ENCODE results near the gene RAPGEF4.

RAPGEF4 gene

DNA sequence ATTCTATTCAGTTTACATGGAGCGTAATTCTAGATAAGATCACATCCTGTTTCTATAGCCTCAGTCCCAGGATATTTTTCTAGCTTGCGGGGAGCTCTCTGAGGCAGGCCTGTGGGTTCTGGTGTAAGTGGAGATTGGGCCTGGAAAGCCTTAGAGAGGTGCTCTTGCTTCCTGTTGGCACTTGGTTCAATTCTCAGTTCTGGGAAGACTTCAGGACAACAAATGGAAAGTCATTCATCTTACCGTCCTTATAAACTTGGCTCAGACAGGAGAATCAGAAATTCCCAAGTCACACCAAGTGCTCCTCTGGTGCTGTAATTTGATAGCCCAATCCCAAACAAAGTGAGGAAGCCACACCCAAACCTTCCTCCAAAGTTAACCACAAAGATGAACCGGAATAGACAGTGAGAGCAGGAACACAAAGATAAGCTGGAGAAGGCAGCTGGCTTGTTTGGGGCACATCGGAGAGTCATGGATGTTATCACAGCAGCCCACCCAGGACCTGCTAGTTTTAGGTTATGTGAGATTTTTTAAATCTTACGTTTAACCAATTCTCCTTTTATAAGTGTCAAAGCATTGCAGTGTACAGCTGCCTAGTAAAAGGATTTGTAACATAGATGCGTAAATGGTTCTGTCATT is 195.7 kb downstream of the RAPGEF4 start:
- H3K27me3 Mint-ChIP-seq = no peaks in the 10 kb centered on the region

DNA sequence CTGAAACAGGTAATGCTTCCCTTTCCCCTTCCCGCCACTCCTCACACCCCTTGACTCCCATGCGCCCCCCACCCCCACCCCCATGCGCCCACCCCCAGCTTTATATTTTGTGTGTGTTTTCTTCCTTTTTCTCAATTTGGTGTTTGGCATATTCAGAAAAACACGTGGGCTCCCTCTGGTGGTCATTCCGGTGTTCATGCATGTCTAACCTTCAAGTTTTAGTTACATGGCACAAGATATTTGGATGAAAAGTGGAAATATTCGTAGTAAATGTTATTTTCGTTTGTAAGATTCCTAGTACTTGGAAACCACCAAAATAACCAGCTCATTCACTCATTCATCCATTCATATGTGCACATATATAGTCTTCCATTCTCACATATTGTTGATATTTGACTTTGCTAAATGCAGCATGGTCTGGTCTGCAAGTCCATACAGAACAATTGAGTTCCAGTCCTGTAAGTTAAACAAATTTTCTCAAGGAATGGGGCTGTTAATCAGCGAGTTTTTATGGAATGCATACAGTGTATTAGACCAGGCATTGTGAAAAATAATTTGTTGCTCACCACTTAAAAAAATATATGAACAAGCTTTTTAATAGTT is 196.4 kb downstream of the RAPGEF4 start:
- Mint-ChIP-seq H3K27ac (no peak overlapping the region), H3K36me3 (ENCODE audit: low read depth) (no peaks in the 10 kb centered on the region), H3K4me1 (ENCODE audit: low read depth) (peaks cover 17% of the 10 kb centered on the region), H3K4me3 (no peak overlapping the region), H3K9me3 (no peaks in the 10 kb centered on the region), H3K27me3 (no peaks in the 10 kb centered on the region)
- intact Hi-C loops (cut with micrococcal nuclease) = loop anchor here (1.0 kb wide), 2 partner anchors 68 to 126 kb away; no protein-coding TSS in a partner anchor

More for the DNA sequence above, 195.7 kb downstream of the RAPGEF4 start:
- H3K36me3 Mint-ChIP-seq (ENCODE audit: low read depth) = no peaks in the 10 kb centered on the region
- H3K27ac Mint-ChIP-seq = no peak overlapping the region
- intact Hi-C loops (cut with micrococcal nuclease) = no loop called here
- peaks cover 17% of the 10 kb centered on the region for H3K4me1 Mint-ChIP-seq (ENCODE audit: low read depth)
- no peaks in the 10 kb centered on the region for H3K9me3 Mint-ChIP-seq
- no peak overlapping the region for H3K4me3 Mint-ChIP-seq

DNA sequence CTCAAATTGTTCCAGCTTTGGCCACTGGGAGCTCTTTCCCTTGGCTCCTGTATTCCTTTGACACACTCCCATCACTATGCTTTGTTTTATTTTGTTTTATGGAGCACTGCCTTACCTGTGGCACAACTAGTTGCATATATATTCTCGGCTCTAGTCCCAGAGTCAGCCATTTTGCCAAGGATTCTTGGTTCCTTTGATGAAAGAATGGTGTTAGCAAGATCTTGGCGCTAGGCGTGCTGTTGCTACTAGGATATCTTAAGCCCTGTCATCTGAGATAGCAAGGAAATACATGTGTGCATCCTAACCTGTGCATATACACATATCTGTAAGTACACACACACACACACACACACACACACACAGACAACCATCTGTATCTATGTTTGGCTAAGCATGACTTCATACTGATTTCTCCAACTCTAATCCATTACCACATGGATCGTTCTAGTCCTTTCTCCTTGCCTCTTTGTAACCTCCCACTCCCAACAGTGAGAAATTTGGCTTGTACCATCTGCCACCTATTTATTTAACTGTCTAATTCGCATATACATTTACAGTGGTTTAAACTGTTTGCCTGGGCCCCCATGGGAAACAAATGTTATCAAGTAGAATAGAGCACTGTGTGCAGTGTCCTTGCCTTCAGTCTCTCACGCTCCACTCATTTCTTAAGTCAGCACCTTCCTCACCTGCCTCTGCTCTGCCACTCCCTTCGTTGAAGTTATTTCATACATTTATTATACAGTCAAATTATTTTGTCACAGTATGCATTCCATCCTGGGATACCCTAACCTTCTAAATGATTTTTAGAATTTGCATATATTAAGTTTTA is 202.5 kb downstream of the RAPGEF4 start:
- peaks cover 4% of the 10 kb centered on the region for H3K27me3 Mint-ChIP-seq
- peaks cover 8% of the 10 kb centered on the region for H3K4me1 Mint-ChIP-seq (ENCODE audit: low read depth)
- H3K27ac Mint-ChIP-seq = no peak overlapping the region
- peaks cover 17% of the 10 kb centered on the region for H3K9me3 Mint-ChIP-seq
- H3K36me3 Mint-ChIP-seq (ENCODE audit: low read depth) = no peaks in the 10 kb centered on the region
- no peak overlapping the region for H3K4me3 Mint-ChIP-seq
- intact Hi-C loops (cut with micrococcal nuclease) = no loop called here

DNA sequence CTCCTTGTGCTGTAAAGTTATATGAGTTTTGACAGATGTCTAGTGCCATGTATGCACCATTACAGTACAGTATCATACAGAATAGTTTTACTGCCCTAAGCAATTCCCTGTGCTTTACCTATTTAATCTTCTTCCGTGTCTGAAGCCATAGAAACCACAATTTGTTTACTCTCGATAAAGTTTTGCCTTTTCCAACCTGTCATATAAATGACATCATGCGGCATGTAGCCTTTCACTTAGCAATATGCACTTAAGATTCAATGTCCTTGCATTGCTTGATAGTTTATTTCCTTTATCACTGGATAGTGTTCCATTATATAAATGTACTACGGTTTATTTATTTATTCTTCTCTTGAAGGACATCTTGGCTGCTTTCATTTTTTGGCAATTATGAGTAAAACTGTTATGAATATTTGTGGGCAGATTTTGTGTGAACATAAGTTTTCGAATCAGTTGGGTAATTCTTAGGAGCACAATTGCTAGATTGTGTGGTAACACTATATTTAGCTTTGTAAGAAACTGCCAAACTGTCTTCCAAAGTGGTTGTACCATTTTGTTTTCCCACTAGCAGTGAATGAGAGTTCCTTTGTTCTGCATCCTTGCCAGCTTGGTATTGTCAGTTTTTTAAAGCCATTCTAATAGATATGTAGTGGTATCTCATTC is 203.2 kb downstream of the RAPGEF4 start:
- Mint-ChIP-seq H3K9me3 (peaks cover 17% of the 10 kb centered on the region), H3K27ac (no peak overlapping the region), H3K4me1 (ENCODE audit: low read depth) (peaks cover 10% of the 10 kb centered on the region), H3K4me3 (no peak overlapping the region), H3K36me3 (ENCODE audit: low read depth) (no peaks in the 10 kb centered on the region), H3K27me3 (peaks cover 4% of the 10 kb centered on the region)
- intact Hi-C loops (cut with micrococcal nuclease) = no loop called here

DNA sequence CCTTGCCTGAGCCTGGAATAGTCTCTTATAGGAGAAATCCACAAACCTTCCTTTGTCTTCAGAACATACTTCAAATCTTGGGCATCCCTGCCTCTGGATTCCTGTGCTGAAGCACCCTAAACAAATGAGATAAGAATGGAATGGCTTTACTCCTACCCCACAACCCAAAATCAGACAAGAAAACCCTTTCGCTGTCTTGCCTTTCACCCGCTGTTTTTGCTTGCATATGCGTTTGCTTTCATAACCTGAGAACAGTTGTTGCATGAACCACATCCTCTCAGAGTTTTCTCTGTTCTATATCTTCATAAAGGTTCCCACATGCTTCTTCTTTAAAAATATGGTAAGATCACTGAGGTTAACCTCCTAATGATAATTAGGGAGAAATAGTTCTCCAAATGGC is 207.9 kb downstream of the RAPGEF4 start:
- intact Hi-C loops (cut with micrococcal nuclease) = no loop called here
- Mint-ChIP-seq H3K27ac (no peak overlapping the region), H3K4me3 (no peak overlapping the region), H3K4me1 (ENCODE audit: low read depth) (peaks cover 16% of the 10 kb centered on the region), H3K9me3 (peaks cover 17% of the 10 kb centered on the region), H3K27me3 (peaks cover 4% of the 10 kb centered on the region), H3K36me3 (ENCODE audit: low read depth) (no peaks in the 10 kb centered on the region)

DNA sequence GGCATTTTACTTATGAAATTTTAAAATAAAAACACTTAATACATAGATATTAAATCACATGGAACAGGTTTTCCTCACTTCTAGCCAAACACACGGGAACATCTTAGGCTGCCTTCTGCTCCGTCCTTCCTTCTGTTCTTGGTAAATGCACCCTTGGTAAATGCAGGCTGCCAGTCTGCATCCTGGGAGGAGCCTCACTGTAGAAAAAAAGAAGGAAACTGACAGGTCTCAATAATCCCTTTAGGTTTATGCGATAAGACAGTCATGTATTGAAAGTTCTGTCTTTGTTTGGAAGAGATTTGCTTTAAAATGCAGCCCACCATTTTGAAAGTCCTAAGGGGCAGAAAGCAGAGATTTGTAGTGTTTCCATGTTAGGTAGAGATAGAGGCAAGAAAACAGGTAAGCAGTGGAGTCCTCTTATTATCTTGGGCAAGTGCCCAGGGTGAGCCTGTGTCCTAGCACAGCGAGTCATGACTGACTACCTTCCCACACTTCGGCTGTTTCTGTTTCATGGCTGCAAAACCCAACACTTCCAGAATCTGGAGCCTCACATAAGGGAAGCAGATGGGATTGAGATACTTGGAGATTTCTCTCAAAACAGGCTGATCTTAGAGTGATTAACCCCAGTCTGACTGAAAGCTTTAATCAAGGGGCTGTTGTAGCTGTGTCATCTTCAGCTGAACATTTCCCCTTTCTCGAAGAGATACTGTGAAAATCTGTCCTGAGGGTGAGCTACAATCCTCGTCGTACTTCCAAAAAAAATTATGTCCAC is 208.6 kb downstream of the RAPGEF4 start:
- Mint-ChIP-seq H3K27me3 (peaks cover 4% of the 10 kb centered on the region), H3K4me1 (ENCODE audit: low read depth) (peaks cover 16% of the 10 kb centered on the region), H3K27ac (no peak overlapping the region)

DNA sequence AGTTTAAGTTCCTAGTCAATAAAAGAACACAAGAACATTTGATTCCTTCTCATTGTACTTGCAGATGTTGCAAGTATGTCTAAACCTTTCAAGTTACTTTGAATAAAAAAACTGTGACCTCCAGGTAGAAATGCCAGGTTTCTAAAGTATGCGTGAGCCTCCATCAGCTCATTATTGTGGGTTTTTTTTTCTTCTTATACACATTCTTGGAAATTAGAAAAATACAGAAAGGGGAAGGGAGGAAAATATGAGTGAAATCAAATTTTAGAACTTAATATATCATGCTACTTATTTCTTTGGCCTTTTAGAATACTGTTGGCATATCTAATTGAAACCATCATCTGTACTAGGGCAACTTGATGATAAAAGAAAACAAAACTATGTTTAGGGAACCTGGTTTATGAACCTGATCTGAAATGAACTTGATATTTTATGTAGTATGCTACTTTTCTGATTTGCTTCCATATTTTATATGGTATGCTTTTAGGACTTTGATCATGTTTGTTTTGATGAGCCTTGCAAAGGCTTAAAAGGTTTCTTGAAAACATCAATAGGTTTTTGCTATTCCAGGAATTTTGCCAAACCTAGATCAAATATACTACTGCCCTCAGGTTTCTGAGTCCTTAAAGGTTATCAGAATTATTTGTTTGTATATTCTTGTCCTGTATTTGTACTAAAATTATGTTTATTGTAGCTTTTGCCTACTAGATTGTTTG is 209.3 kb downstream of the RAPGEF4 start:
- intact Hi-C loops (cut with micrococcal nuclease) = no loop called here
- peaks cover 9% of the 10 kb centered on the region for H3K9me3 Mint-ChIP-seq
- peaks cover 4% of the 10 kb centered on the region for H3K27me3 Mint-ChIP-seq
- no peak overlapping the region for H3K27ac Mint-ChIP-seq
- no peak overlapping the region for H3K4me3 Mint-ChIP-seq
- H3K36me3 Mint-ChIP-seq (ENCODE audit: low read depth) = no peaks in the 10 kb centered on the region
- H3K4me1 Mint-ChIP-seq (ENCODE audit: low read depth) = peaks cover 16% of the 10 kb centered on the region

More for the DNA sequence above, 208.6 kb downstream of the RAPGEF4 start:
- peaks cover 17% of the 10 kb centered on the region for H3K9me3 Mint-ChIP-seq
- no peak overlapping the region for H3K4me3 Mint-ChIP-seq
- intact Hi-C loops (cut with micrococcal nuclease) = no loop called here
- no peaks in the 10 kb centered on the region for H3K36me3 Mint-ChIP-seq (ENCODE audit: low read depth)

DNA sequence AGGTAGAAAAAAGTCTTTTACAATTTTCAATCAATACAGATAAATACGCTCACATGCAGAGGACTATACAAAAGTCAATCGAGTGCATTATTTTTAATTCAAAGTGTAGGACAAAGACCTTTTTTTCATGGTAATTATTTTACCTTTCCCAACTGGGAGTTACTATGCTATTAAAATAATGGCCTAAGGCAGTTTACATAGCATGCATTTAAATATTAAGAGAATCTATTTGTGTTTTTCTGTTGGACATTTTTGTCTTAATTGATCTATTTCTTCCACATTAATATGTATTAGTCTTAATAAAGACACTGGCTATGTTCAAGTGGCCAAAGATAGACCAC is 209.8 kb downstream of the RAPGEF4 start:
- H3K27ac Mint-ChIP-seq = no peak overlapping the region
- no peaks in the 10 kb centered on the region for H3K36me3 Mint-ChIP-seq (ENCODE audit: low read depth)
- H3K4me1 Mint-ChIP-seq (ENCODE audit: low read depth) = peaks cover 16% of the 10 kb centered on the region
- H3K9me3 Mint-ChIP-seq = peaks cover 4% of the 10 kb centered on the region
- no peak overlapping the region for H3K4me3 Mint-ChIP-seq
- intact Hi-C loops (cut with micrococcal nuclease) = no loop called here
- peaks cover 4% of the 10 kb centered on the region for H3K27me3 Mint-ChIP-seq

DNA sequence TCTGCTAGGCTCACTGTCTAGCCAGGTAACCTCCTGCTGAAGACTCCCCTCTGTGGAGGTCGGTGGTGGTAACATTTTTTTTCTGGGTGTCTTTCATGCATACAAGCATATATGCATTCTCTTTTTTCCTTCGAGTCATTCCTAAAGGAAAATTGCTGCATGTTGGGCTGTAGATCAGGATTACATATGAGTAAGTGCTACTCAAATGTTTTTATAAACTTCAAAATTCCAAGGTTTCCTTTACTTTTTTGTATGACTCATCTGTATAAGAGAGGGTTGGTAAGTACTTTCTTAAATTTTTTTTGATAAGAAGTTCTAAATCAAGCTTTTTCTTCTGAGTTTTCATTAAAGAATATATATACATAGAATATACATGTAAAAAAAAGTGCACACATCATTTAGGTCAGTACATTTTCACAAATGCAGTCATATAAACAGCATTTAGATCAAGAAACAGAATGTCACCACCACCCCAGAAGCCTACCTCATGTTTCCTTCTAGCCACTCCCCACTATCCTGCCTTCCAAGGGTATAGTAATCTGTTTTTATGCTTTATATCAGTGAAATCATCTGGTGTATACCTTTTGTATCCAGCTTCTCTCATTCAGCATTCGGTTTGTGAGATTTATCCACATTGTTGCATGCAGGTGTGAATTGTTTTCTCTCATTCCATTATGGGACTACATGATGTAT is 212.0 kb downstream of the RAPGEF4 start:
- H3K4me1 Mint-ChIP-seq (ENCODE audit: low read depth) = peaks cover 16% of the 10 kb centered on the region
- intact Hi-C loops (cut with micrococcal nuclease) = no loop called here
- no peak overlapping the region for H3K27ac Mint-ChIP-seq
- H3K27me3 Mint-ChIP-seq = peaks cover 4% of the 10 kb centered on the region
- H3K36me3 Mint-ChIP-seq (ENCODE audit: low read depth) = no peaks in the 10 kb centered on the region
- no peaks in the 10 kb centered on the region for H3K9me3 Mint-ChIP-seq
- H3K4me3 Mint-ChIP-seq = no peak overlapping the region

DNA sequence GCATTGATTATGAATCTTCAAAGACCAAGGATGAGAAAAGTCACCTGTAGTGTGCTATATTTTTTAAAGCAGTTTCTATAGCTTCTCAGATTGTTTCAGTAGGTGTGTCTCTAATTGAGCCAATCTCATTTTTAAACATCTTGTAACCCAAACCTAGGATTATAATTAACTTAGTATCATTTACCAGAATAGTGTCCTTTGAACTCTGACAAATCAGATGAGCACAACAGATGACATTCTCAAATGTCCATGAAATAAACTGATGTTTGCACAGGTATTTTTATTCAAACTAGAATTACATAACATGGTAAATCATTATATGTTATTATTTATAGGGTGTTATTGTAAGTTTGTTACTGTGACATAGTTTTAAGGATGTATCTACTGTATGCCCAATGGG is 213.9 kb downstream of the RAPGEF4 start:
- Mint-ChIP-seq H3K36me3 (ENCODE audit: low read depth) (no peaks in the 10 kb centered on the region), H3K4me3 (no peak overlapping the region), H3K27me3 (peaks cover 2% of the 10 kb centered on the region), H3K27ac (no peak overlapping the region), H3K9me3 (no peaks in the 10 kb centered on the region), H3K4me1 (ENCODE audit: low read depth) (no peaks in the 10 kb centered on the region)
- intact Hi-C loops (cut with micrococcal nuclease) = no loop called here

DNA sequence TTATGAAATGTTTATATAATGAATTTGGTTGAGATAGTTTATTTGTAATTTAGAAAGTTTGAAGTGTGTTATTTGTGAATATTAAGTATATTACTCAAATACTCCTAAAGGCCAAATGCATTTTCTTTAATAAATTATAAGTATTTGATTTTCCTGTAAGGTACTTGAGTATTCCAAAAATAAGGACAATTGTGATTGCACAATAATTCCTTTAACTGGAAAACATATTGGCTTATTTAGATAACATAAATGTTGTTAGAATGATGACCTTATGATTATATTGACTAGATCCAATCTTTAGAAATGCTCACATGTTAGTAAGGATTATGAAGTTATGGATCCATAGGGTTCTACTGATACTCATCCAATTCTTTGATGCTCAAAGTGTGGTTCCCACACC is 214.9 kb downstream of the RAPGEF4 start:
- Mint-ChIP-seq H3K9me3 (no peaks in the 10 kb centered on the region), H3K36me3 (ENCODE audit: low read depth) (no peaks in the 10 kb centered on the region), H3K4me1 (ENCODE audit: low read depth) (no peaks in the 10 kb centered on the region), H3K27me3 (peaks cover 3% of the 10 kb centered on the region), H3K27ac (no peak overlapping the region), H3K4me3 (no peak overlapping the region)
- intact Hi-C loops (cut with micrococcal nuclease) = no loop called here

DNA sequence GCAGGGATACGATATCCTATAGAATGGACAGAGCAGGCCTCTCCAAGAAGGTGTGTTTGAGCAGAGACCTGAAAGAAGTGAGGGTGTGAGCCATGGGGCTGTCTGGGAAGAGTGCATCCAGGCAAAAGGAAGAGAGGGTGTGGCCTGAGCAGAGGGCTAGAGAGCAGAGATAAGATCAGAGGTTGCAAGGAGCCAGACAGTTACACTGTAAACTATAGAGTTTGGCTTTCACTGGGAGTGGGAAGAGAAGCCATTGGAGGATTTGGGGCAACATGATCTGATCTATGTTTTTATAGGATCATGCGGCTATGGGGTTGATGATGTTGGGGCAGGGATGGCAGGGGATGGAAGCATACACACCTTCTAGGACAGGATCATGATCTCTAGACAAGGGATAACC is 215.9 kb downstream of the RAPGEF4 start:
- peaks cover 3% of the 10 kb centered on the region for H3K27me3 Mint-ChIP-seq
- no peaks in the 10 kb centered on the region for H3K9me3 Mint-ChIP-seq
- no peaks in the 10 kb centered on the region for H3K4me1 Mint-ChIP-seq (ENCODE audit: low read depth)
- H3K27ac Mint-ChIP-seq = no peak overlapping the region
- H3K4me3 Mint-ChIP-seq = no peak overlapping the region
- no peaks in the 10 kb centered on the region for H3K36me3 Mint-ChIP-seq (ENCODE audit: low read depth)
- intact Hi-C loops (cut with micrococcal nuclease) = no loop called here

All from dendritic cell treated with granulocyte-macrophage colony-stimulating factor and Interleukin-4, amounts not matched to agents 40 ng/mL and 50 ng/mL, for 4 days (primary cell).